ENCODE data around the gene POU2F1.

POU2F1 gene

GRCh38 chr1:167190747-167191237 lies 29.9 kb upstream of the POU2F1 start:
- peaks cover 1% of the 10 kb centered on the region; the same call in 1 of the 2 replicates for H3K27me3 ChIP-seq (replicated peaks; ENCODE audit: control insufficient read depth, insufficient read depth, low read length)
- TF ChIP-seq CTCF (IDR thresholded peaks at IDR 0.05; ENCODE audit: insufficient read depth, low read length, poor library complexity, severe bottlenecking): no peak
- DNase-seq (ENCODE audit: extremely low read depth, insufficient read length): no peak
- no peak overlapping the region for H3K4me3 ChIP-seq (replicated peaks; ENCODE audit: low read depth, low read length)
- no peaks in the 10 kb centered on the region for H3K36me3 ChIP-seq (ENCODE audit: control insufficient read depth, insufficient read depth, low read length)

- H3K4me3 ChIP-seq (replicated peaks; ENCODE audit: low read depth, low read length): no peak overlapping the region
- no peak for DNase-seq (ENCODE audit: extremely low read depth, insufficient read length)
- no peak for TF ChIP-seq CTCF (IDR thresholded peaks at IDR 0.05; ENCODE audit: insufficient read depth, low read length, poor library complexity, severe bottlenecking)
- H3K36me3 ChIP-seq (ENCODE audit: control insufficient read depth, insufficient read depth, low read length): no peaks in the 10 kb centered on the region
- H3K27me3 ChIP-seq (replicated peaks; ENCODE audit: control insufficient read depth, insufficient read depth, low read length): peaks cover 1% of the 10 kb centered on the region; the same call in 1 of the 2 replicates
Measured at GRCh38 chr1:167191958-167192357, 28.7 kb upstream of the POU2F1 start.

GRCh38 chr1:167194182-167194581 lies 26.5 kb upstream of the POU2F1 start:
- H3K4me3 ChIP-seq (replicated peaks; ENCODE audit: low read depth, low read length): no peak overlapping the region
- no peak for TF ChIP-seq CTCF (IDR thresholded peaks at IDR 0.05; ENCODE audit: insufficient read depth, low read length, poor library complexity, severe bottlenecking)
- no peaks in the 10 kb centered on the region for H3K36me3 ChIP-seq (ENCODE audit: control insufficient read depth, insufficient read depth, low read length)
- peaks cover 1% of the 10 kb centered on the region; the same call in 1 of the 2 replicates for H3K27me3 ChIP-seq (replicated peaks; ENCODE audit: control insufficient read depth, insufficient read depth, low read length)
- DNase-seq (ENCODE audit: extremely low read depth, insufficient read length): no peak

- no peaks in the 10 kb centered on the region for H3K36me3 ChIP-seq (ENCODE audit: control insufficient read depth, insufficient read depth, low read length)
- no peak overlapping the region for H3K4me3 ChIP-seq (replicated peaks; ENCODE audit: low read depth, low read length)
- DNase-seq (ENCODE audit: extremely low read depth, insufficient read length): no peak
- TF ChIP-seq CTCF (IDR thresholded peaks at IDR 0.05; ENCODE audit: insufficient read depth, low read length, poor library complexity, severe bottlenecking): no peak
- H3K27me3 ChIP-seq (replicated peaks; ENCODE audit: control insufficient read depth, insufficient read depth, low read length): peaks cover 1% of the 10 kb centered on the region; the same call in 1 of the 2 replicates
Measured at GRCh38 chr1:167196166-167196565, 24.5 kb upstream of the POU2F1 start.

GRCh38 chr1:167197236-167197635 lies 23.4 kb upstream of the POU2F1 start:
- H3K4me3 ChIP-seq (replicated peaks; ENCODE audit: low read depth, low read length): no peak overlapping the region
- no peaks in the 10 kb centered on the region; the same call in 1 of the 2 replicates for H3K27me3 ChIP-seq (replicated peaks; ENCODE audit: control insufficient read depth, insufficient read depth, low read length)
- TF ChIP-seq CTCF (IDR thresholded peaks at IDR 0.05; ENCODE audit: insufficient read depth, low read length, poor library complexity, severe bottlenecking): no peak
- DNase-seq (ENCODE audit: extremely low read depth, insufficient read length): no peak
- H3K36me3 ChIP-seq (ENCODE audit: control insufficient read depth, insufficient read depth, low read length): no peaks in the 10 kb centered on the region

GRCh38 chr1:167197692-167198091 lies 23.0 kb upstream of the POU2F1 start:
- DNase-seq (ENCODE audit: extremely low read depth, insufficient read length): no peak
- no peak for TF ChIP-seq CTCF (IDR thresholded peaks at IDR 0.05; ENCODE audit: insufficient read depth, low read length, poor library complexity, severe bottlenecking)
- H3K36me3 ChIP-seq (ENCODE audit: control insufficient read depth, insufficient read depth, low read length): no peaks in the 10 kb centered on the region
- no peak overlapping the region for H3K4me3 ChIP-seq (replicated peaks; ENCODE audit: low read depth, low read length)
- no peaks in the 10 kb centered on the region; the same call in 1 of the 2 replicates for H3K27me3 ChIP-seq (replicated peaks; ENCODE audit: control insufficient read depth, insufficient read depth, low read length)
